Left renal cortex interstitium (tissue), 4 donors: ENCODE measurements around the gene FUZ. TPM values are rescaled to one million over a fixed set of nuclear protein-coding genes. Genes with fewer than 3 reads are reported as not detected.

Experiments
- DNase-seq, 4 donors: peaks; one replicate each; pipeline ENCODE4 v3.0.0-alpha.2; 2013; ENCODE audit warnings: low read depth in 4 of 4, low spot score in 2 of 4, missing footprints in 1 of 4
- polyA plus RNA-seq, 4 donors: library from polyadenylated mRNA; unstranded; fragments of 120-200 nt; gene quantifications; one replicate each; pipeline ENCODE4 v1.2.1, GENCODE V29; 2013; ENCODE audit not compliant: insufficient read length in 4 of 4

Gene FUZ
- polyA plus RNA-seq = 10 to 100 TPM; 30.8 to 46.3 (median 39.4) TPM

- peak; percentile 95 to 99 (median 97) for DNase-seq
These were observed at the start of gene FUZ for GRCh38 chr19:49812997-49813861. FUZ (minus strand) TSS chr19:49813292; CDS start chr19:49813106, 186 bp downstream.

GRCh38 chr19:49862391-49863253 is 49.5 kb upstream of the FUZ start:
- DNase-seq = no peak

- DNase-seq = no peak
These were observed 48.7 kb upstream of the FUZ start for GRCh38 chr19:49861541-49862378.

GRCh38 chr19:49861107-49861506 is 48.0 kb upstream of the FUZ start:
- no peak for DNase-seq

- no peak for DNase-seq
These were observed 47.4 kb upstream of the FUZ start for GRCh38 chr19:49860336-49861102.

- no peak for DNase-seq
These were observed 46.7 kb upstream of the FUZ start for GRCh38 chr19:49859682-49860335.

GRCh38 chr19:49858088-49858985 is 45.2 kb upstream of the FUZ start:
- no peak for DNase-seq

GRCh38 chr19:49857838-49858087 is 44.7 kb upstream of the FUZ start:
- DNase-seq = no peak

GRCh38 chr19:49857061-49857837 is 44.2 kb upstream of the FUZ start:
- DNase-seq = no peak

- no peak for DNase-seq
These were observed 43.5 kb upstream of the FUZ start for GRCh38 chr19:49856574-49857021.

- DNase-seq = no peak
These were observed 42.8 kb upstream of the FUZ start for GRCh38 chr19:49855676-49856573.

GRCh38 chr19:49855277-49855675 is 42.2 kb upstream of the FUZ start:
- no peak for DNase-seq

- DNase-seq = no peak
These were observed 41.5 kb upstream of the FUZ start for GRCh38 chr19:49854378-49855263.

- DNase-seq = no peak
These were observed 40.8 kb upstream of the FUZ start for GRCh38 chr19:49853852-49854377.

- DNase-seq = no peak
These were observed 39.6 kb upstream of the FUZ start for GRCh38 chr19:49852631-49853126.
